Spleen (tissue), 11 donors: ENCODE results near the gene FRMD4A. TPM values are rescaled to one million over a fixed set of nuclear protein-coding genes. Genes with fewer than 3 reads are reported as not detected.

ENCODE experiments used
- DNase-seq: peaks from one replicate; pipeline ENCODE4 v3.0.0-alpha.2; 2020
- H3K27ac ChIP-seq, 8 donors: fragments of 200-600 bp; sonication (generic) in 7 of 8; 1 replicate in 4 of 8; 2 replicates in 4 of 8; pipeline versions ENCODE4 v1.5.0 to v1.8.0; 2016 to 2021; ENCODE audit warnings: inconsistent platforms in 4 of 8, mild to moderate bottlenecking in 4 of 8, moderate library complexity in 1 of 8
- H3K27me3 ChIP-seq, 7 donors: fragments of 200-600 bp; sonication (generic) in 6 of 7; replicated peaks in 1 of 7; 1 replicate in 4 of 7; 2 replicates in 3 of 7; pipeline versions ENCODE4 v1.5.0 to v1.8.0; 2016 to 2021; ENCODE audit warnings: inconsistent platforms in 3 of 7, mild to moderate bottlenecking in 1 of 7
- H3K36me3 ChIP-seq, 6 donors: fragments of 200-600 bp; sonication (generic) in 5 of 6; 1 replicate in 4 of 6; 2 replicates in 2 of 6; pipeline versions ENCODE4 v1.5.0 to v1.8.0; 2016 to 2021; ENCODE audit warnings: inconsistent platforms in 2 of 6
- H3K4me1 ChIP-seq, 6 donors: fragments of 200-600 bp; sonication (generic) in 5 of 6; 1 replicate in 3 of 6; 2 replicates in 3 of 6; pipeline versions ENCODE4 v1.5.0 to v1.8.0; 2016 to 2021; ENCODE audit warnings: inconsistent platforms in 3 of 6
- H3K4me3 ChIP-seq, 8 donors: fragments of 200-600 bp; sonication (generic) in 7 of 8; 1 replicate in 4 of 8; 2 replicates in 4 of 8; pipeline versions ENCODE4 v1.5.0 to v1.8.0; 2016 to 2021; ENCODE audit warnings: inconsistent platforms in 4 of 8, mild to moderate bottlenecking in 4 of 8, moderate library complexity in 2 of 8
- H3K9me3 ChIP-seq, 8 donors: fragments of 200-600 bp; sonication (generic) in 7 of 8; 1 replicate in 4 of 8; 2 replicates in 4 of 8; pipeline versions ENCODE4 v1.5.0 to v1.8.0; 2016 to 2021; ENCODE audit warnings: inconsistent platforms in 4 of 8
- CTCF ChIP-seq, 11 experiments: fragments of 200-600 bp in 7 of 11; fragments of 450-650 bp in 4 of 11; sonication (generic) in 4 of 11; IDR thresholded peaks in 8 of 11; conservative IDR thresholded peaks in 3 of 11; 1 replicate in 7 of 11; 2 replicates in 4 of 11; pipeline versions ENCODE4 v1.4.0 to v1.8.0; 2016 to 2021; ENCODE audit warnings: antibody characterized with exemption in 11 of 11, inconsistent platforms in 4 of 11, mild to moderate bottlenecking in 1 of 11
- POLR2A ChIP-seq, 3 donors: fragments of 450-650 bp; IDR thresholded peaks; one replicate each; pipeline ENCODE4 v1.5.1; 2017; ENCODE audit warnings: antibody characterized with exemption in 3 of 3, mild to moderate bottlenecking in 1 of 3
- POLR2AphosphoS5 ChIP-seq, 3 donors: sonication (generic); formaldehyde crosslinking; IDR thresholded peaks; one replicate each; pipeline ENCODE4 v1.5.1; 2017; ENCODE audit warnings: antibody characterized with exemption in 3 of 3
- WGBS, 5 donors: extraction: QIAGEN DNeasy Blood & Tissue Kit in 3 of 5; methylation state at CpG; one replicate each; pipeline versions ENCODE4 v1.1.5 to v1.1.7; 2013 to 2018; 5-methylcytosine and 5-hydroxymethylcytosine counted together
- intact Hi-C: fragments of 100-400 bp; cut with DNase I; formaldehyde crosslinking; loops from one replicate; pipeline ENCODE4 v1.15.0; 2023; ENCODE audit warnings: low total_unique reads
- polyA plus RNA-seq, 3 donors: library from polyadenylated mRNA; stranded (reverse); fragments of 200-250 nt; gene quantifications; one replicate each; pipeline ENCODE4 v1.2.1, GENCODE V29; 2013
- total RNA-seq, 7 donors: library from RNA; depleted of rRNA in 3 of 7; stranded (reverse); fragments of >200 nt in 3 of 7; fragmentation: NEBNext Ultra II Directional in 4 of 7; extraction: Animal tissue kit (Norgen Biotek cat#: 25700) in 4 of 7; gene quantifications; one replicate each; pipeline versions ENCODE4 v1.1.0 to v1.2.1, GENCODE V29; 2016 to 2021
- donor health status: healthy with polysubstance abuse.
- donor health status: DM: no; HTN: no; CAD: no; lungs with moderate emphysema.
- donor health status: DM: no; HTN: no; CAD: no.
- donor health status: Bipolar disorder and iron deficiency.
- donor health status: healthy.
- donor health status: DM: no; HTN: no; CAD: no.
- donor health status: DM: yes; HTN: yes; CAD: no.

The FRMD4A gene
- total and polyA plus RNA-seq, 10 donors, result 9.2 to 141 (median 80.5) TPM

- Histone ChIP-seq H3K27me3 (no peaks in the 10 kb centered on the region), H3K9me3 (no peaks in the 10 kb centered on the region), H3K27ac (no peak overlapping the region), H3K4me1 (no peaks in the 10 kb centered on the region), H3K4me3 (no peak overlapping the region), H3K36me3 (peaks cover 0 to 98% (median 25%) of the 10 kb centered on the region in 6 donors)
- 85 to 94% (median 90%) methylated on average over 7 to 8 of the region's 8 CpGs for WGBS, 5 donors
- TF ChIP-seq CTCF (IDR thresholded peaks at IDR 0.05 in 8 of 11, conservative IDR thresholded peaks at IDR 0.05 in 3 of 11) (no peak), POLR2A (IDR thresholded peaks at IDR 0.05) (no peak), POLR2AphosphoS5 (IDR thresholded peaks at IDR 0.05) (peak in 1 of 3 donors; percentile 20)
- intact Hi-C loops, result no loop called here
- DNase-seq, result no peak
Measured at GRCh38 chr10:13669182-13669855, 661.4 kb downstream of the FRMD4A start.

GRCh38 chr10:13668126-13668525 is 662.6 kb downstream of the FRMD4A start:
- Histone ChIP-seq H3K4me3 (no peak overlapping the region), H3K36me3 (peaks cover 0 to 98% (median 25%) of the 10 kb centered on the region in 6 donors), H3K27ac (no peak overlapping the region), H3K9me3 (no peaks in the 10 kb centered on the region), H3K4me1 (no peaks in the 10 kb centered on the region), H3K27me3 (no peaks in the 10 kb centered on the region)
- DNase-seq, result no peak
- TF ChIP-seq POLR2AphosphoS5 (IDR thresholded peaks at IDR 0.05) (no peak), POLR2A (IDR thresholded peaks at IDR 0.05) (no peak), CTCF (IDR thresholded peaks at IDR 0.05 in 8 of 11, conservative IDR thresholded peaks at IDR 0.05 in 3 of 11) (no peak)
- intact Hi-C loops, result no loop called here
- WGBS, 5 donors, result 81 to 89% (median 87%) methylated on average over 4 of the region's 4 CpGs

- H3K4me1 ChIP-seq, result peaks cover 0 to 4% (median 0%) of the 10 kb centered on the region in 6 donors
- no peaks in the 10 kb centered on the region for H3K9me3 ChIP-seq
- peaks cover 0 to 99% (median 25%) of the 10 kb centered on the region in 6 donors for H3K36me3 ChIP-seq
- H3K4me3 ChIP-seq, result no peak overlapping the region
- TF ChIP-seq POLR2A (IDR thresholded peaks at IDR 0.05) (no peak), POLR2AphosphoS5 (IDR thresholded peaks at IDR 0.05) (peak in 1 of 3 donors; percentile 39), CTCF (IDR thresholded peaks at IDR 0.05 in 8 of 11, conservative IDR thresholded peaks at IDR 0.05 in 3 of 11) (no peak)
- intact Hi-C loops, result no loop called here
- no peak for DNase-seq
- 94 to 96% (median 95%) methylated on average over 17 to 20 of the region's 20 CpGs for WGBS, 5 donors
- H3K27ac ChIP-seq, result no peak overlapping the region
- H3K27me3 ChIP-seq, result no peaks in the 10 kb centered on the region
Measured at GRCh38 chr10:13665516-13666262, 665.0 kb downstream of the FRMD4A start.

- 75 to 83% (median 78%) methylated on average over 8 of the region's 8 CpGs for WGBS, 5 donors
- intact Hi-C loops, result loop anchor here (2.0 kb wide), 1 partner anchor 114 kb away; no protein-coding TSS in a partner anchor
- H3K4me3 ChIP-seq, result no peak overlapping the region
- peaks cover 0 to 90% (median 19%) of the 10 kb centered on the region in 6 donors for H3K36me3 ChIP-seq
- H3K27ac ChIP-seq, result no peak overlapping the region
- no peaks in the 10 kb centered on the region for H3K27me3 ChIP-seq
- DNase-seq, result no peak
- TF ChIP-seq POLR2A (IDR thresholded peaks at IDR 0.05), result no peak
- TF ChIP-seq POLR2AphosphoS5 (IDR thresholded peaks at IDR 0.05), result no peak
- TF ChIP-seq CTCF (IDR thresholded peaks at IDR 0.05 in 8 of 11, conservative IDR thresholded peaks at IDR 0.05 in 3 of 11), result no peak
- H3K9me3 ChIP-seq, result no peaks in the 10 kb centered on the region
- H3K4me1 ChIP-seq, result peaks cover 0 to 31% (median 20%) of the 10 kb centered on the region in 6 donors
Measured at GRCh38 chr10:13661256-13661655, 669.5 kb downstream of the FRMD4A start.
